K562 treated with DMSO at 1 percent for 4 hours (cell line): ENCODE measurements around the gene ARHGAP36. TPM values are rescaled to one million over a fixed set of nuclear protein-coding genes. Genes with fewer than 3 reads are reported as not detected.

Source experiments
- total RNA-seq: library from RNA; unstranded; fragments of 300-600 nt; gene quantifications from 2 replicates; pipeline ENCODE4 v1.2.3, GENCODE V29; 2022; ENCODE audit not compliant: insufficient read depth

Gene ARHGAP36
- not detected in 2 replicates for total RNA-seq

GRCh38 chrX:131058136-131058868, at the start of gene ARHGAP36:
TSS of gene ARHGAP36 (plus strand) at chrX:131058346. CDS start at chrX:131081666, 23,320 bp downstream.

Other genes with a start within 250 kb of the ARHGAP36 start
- gene ENOX2, start 155.1 kb upstream of the ARHGAP36 start, total RNA-seq: 21.0 and 26.0 TPM in 2 replicates
- 0.53 TPM in 1 of 2 replicates, not detected in the other for gene IGSF1, start 231.0 kb downstream of the ARHGAP36 start, total RNA-seq